Measurements from ENCODE around the gene TSR1.

TSR1 gene

GRCh38 chr17:2377659-2378058 is 41.4 kb upstream of the TSR1 start:
- Histone ChIP-seq H3K4me1 (peaks cover 3% of the 10 kb centered on the region), H3K36me3 (ENCODE audit: control insufficient read depth, insufficient read depth, low read length) (no peaks in the 10 kb centered on the region), H3K79me2 (no peaks in the 10 kb centered on the region), H3K9me3 (ENCODE audit: control insufficient read depth, low read length) (no peaks in the 10 kb centered on the region), H3K4me3 (ENCODE audit: low read depth, low read length) (no peak overlapping the region), H3K27me3 (ENCODE audit: control insufficient read depth, insufficient read depth, low read length) (no peaks in the 10 kb centered on the region), H3K4me2 (ENCODE audit: low read length) (no peak overlapping the region), H3K27ac (no peak overlapping the region), H3K9ac (no peak overlapping the region), H2AFZ (no peak overlapping the region)
- no peak for TF ChIP-seq CTCF (IDR thresholded peaks at IDR 0.05)

DNA sequence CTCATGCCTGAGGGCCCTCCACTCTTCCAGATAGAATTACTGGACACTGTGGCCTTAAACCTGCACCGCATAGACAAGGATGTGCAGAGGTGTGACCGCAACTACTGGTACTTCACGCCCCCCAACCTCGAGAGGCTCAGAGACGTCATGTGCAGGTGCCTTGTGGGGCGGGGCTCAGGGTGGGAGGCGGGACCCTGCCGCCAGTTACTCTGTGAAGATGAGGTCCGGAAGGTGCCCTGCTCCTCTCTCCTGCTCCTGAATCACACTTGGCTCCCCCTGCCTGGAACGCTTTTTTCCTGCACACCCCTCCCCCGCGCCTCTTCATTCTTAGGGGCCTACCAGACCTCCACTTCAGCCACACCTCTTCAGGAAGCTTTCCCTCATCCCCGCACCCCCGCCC is 39.9 kb upstream of the TSR1 start:
- Histone ChIP-seq H3K36me3 (ENCODE audit: control insufficient read depth, insufficient read depth, low read length) (no peaks in the 10 kb centered on the region), H3K4me2 (ENCODE audit: low read length) (no peak overlapping the region), H2AFZ (no peak overlapping the region), H3K9ac (no peak overlapping the region), H3K4me3 (ENCODE audit: low read depth, low read length) (no peak overlapping the region), H3K4me1 (no peaks in the 10 kb centered on the region), H3K9me3 (ENCODE audit: control insufficient read depth, low read length) (no peaks in the 10 kb centered on the region), H3K27ac (no peak overlapping the region), H3K27me3 (ENCODE audit: control insufficient read depth, insufficient read depth, low read length) (no peaks in the 10 kb centered on the region), H3K79me2 (no peaks in the 10 kb centered on the region)
- TF ChIP-seq CTCF (IDR thresholded peaks at IDR 0.05): no peak

DNA sequence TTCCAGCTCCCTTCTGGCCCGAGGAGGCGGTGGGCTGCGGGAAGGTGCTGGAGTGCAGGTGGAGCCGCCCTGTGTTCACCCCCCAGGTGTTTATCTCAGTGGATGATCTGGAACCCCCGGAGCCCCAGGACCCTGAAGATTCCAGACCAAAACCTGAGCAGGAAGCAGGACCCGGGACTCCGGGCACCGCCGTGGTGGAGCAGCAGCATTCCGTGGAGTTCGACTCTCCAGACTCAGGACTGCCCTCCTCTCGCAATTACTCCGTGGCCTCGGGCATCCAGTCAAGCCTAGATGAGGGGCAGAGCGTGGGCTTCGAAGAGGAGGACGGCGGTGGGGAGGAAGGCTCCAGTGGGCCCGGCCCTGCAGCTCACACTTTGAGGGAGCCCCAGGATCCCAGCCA is 39.1 kb upstream of the TSR1 start:
- Histone ChIP-seq H3K27me3 (ENCODE audit: control insufficient read depth, insufficient read depth, low read length) (no peaks in the 10 kb centered on the region), H3K9ac (no peak overlapping the region), H3K4me3 (ENCODE audit: low read depth, low read length) (no peak overlapping the region), H3K27ac (no peak overlapping the region), H2AFZ (no peak overlapping the region), H3K36me3 (ENCODE audit: control insufficient read depth, insufficient read depth, low read length) (no peaks in the 10 kb centered on the region), H3K4me2 (ENCODE audit: low read length) (no peak overlapping the region), H3K79me2 (no peaks in the 10 kb centered on the region), H3K9me3 (ENCODE audit: control insufficient read depth, low read length) (no peaks in the 10 kb centered on the region), H3K4me1 (no peaks in the 10 kb centered on the region)
- no peak for TF ChIP-seq CTCF (IDR thresholded peaks at IDR 0.05)

- no peaks in the 10 kb centered on the region for H3K36me3 ChIP-seq (ENCODE audit: control insufficient read depth, insufficient read depth, low read length)
Measured at GRCh38 chr17:2374549-2375285, 38.5 kb upstream of the TSR1 start.

More at GRCh38 chr17:2374549-2375285, 38.5 kb upstream of the TSR1 start:
- Histone ChIP-seq H3K4me3 (ENCODE audit: low read depth, low read length) (no peak overlapping the region), H3K4me2 (ENCODE audit: low read length) (no peak overlapping the region), H2AFZ (no peak overlapping the region), H3K27ac (no peak overlapping the region), H3K9me3 (ENCODE audit: control insufficient read depth, low read length) (no peaks in the 10 kb centered on the region), H3K79me2 (no peaks in the 10 kb centered on the region), H3K9ac (no peak overlapping the region), H3K27me3 (ENCODE audit: control insufficient read depth, insufficient read depth, low read length) (no peaks in the 10 kb centered on the region), H3K4me1 (no peaks in the 10 kb centered on the region)
- TF ChIP-seq CTCF (IDR thresholded peaks at IDR 0.05): no peak
